Measurements from ENCODE around the gene NSUN4.

DNA sequence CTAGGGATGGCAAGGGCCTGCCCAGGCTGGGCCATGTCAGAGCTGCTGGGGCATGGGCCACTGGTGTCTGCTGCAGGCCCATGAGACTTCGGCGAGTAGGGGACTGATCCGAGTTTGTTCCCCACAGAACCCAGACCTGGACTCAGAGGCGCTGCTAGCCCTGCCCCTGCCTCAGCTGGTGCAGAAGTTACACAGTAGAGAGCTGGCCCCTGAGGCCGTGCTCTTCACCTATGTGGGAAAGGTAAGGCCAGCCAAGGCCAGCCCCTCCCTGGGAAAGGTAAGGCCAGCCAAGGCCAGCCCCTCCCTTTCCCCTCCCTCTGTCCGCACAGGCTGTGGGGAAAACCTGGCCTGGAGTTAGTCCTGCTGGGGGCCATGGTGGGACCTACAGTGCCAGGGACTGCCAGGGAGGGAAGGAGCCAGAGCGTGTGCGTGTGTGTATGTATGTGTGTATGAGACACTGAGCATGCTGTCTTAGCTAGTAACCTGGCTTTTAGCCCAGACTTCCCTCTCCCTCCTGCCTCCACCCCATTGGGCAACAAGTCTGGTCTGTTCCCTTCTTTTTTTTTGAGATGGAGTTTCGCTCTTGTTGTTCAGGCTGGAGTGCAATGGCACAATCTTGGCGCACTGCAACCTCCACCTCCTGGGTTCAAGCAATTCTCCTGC, 61.5 kb downstream of the NSUN4 start:
- TF ChIP-seq POLR2AphosphoS5 (IDR thresholded peaks at IDR 0.05; ENCODE audit: low read depth, low read length) (no peak), POLR2A (IDR thresholded peaks at IDR 0.05; ENCODE audit: low read depth, low read length) (no peak)
